ENCODE data around the gene RDH11.

- no peak for TF ChIP-seq POLR2A (IDR thresholded peaks at IDR 0.05; ENCODE audit: low read depth, low read length)
- no peak for TF ChIP-seq POLR2AphosphoS5 (IDR thresholded peaks at IDR 0.05; ENCODE audit: low read depth, low read length)
- TF ChIP-seq TAF1 (IDR thresholded peaks at IDR 0.05; ENCODE audit: borderline replicate concordance, low read depth, low read length), result no peak
Measured at GRCh38 chr14:67705211-67705610, 9.6 kb upstream of the RDH11 start.

Data from GM12892 (cell line).